Ectodermal cell (in vitro differentiated cells): ENCODE data around the gene ANO3.

Source experiments
- H3K27ac ChIP-seq: 2 replicates; pipeline ENCODE4 v1.7.0; 2013; ENCODE audit warnings: mild to moderate bottlenecking, low read depth, low read length; ENCODE audit not compliant: insufficient read depth, poor library complexity, severe bottlenecking
- H3K27me3 ChIP-seq: 2 replicates; pipeline ENCODE4 v1.7.0; 2013; ENCODE audit warnings: mild to moderate bottlenecking, low read length; ENCODE audit not compliant: insufficient read depth, control insufficient read depth, poor library complexity, severe bottlenecking
- H3K36me3 ChIP-seq: one replicate; pipeline ENCODE4 v1.7.0; 2013; ENCODE audit warnings: low read length; ENCODE audit not compliant: control insufficient read depth, insufficient read depth
- H3K4me1 ChIP-seq: one replicate; pipeline ENCODE4 v1.7.0; 2013; ENCODE audit warnings: low read length; ENCODE audit not compliant: control insufficient read depth, insufficient read depth
- H3K4me3 ChIP-seq: 2 replicates; pipeline ENCODE4 v1.7.0; 2013; ENCODE audit warnings: low read depth, low read length, control low read depth; ENCODE audit not compliant: insufficient read depth
- H3K9me3 ChIP-seq: 2 replicates; pipeline ENCODE4 v1.7.0; 2013; ENCODE audit warnings: mild to moderate bottlenecking, low read length, moderate library complexity; ENCODE audit not compliant: control insufficient read depth
- WGBS, 2 experiments: methylation state at CpG; one replicate each; pipeline ENCODE4 v1.1.7; 2013; ENCODE audit warnings: missing lambda C conversion rate in 2 of 2; 5-methylcytosine and 5-hydroxymethylcytosine counted together

The ANO3 gene

DNA sequence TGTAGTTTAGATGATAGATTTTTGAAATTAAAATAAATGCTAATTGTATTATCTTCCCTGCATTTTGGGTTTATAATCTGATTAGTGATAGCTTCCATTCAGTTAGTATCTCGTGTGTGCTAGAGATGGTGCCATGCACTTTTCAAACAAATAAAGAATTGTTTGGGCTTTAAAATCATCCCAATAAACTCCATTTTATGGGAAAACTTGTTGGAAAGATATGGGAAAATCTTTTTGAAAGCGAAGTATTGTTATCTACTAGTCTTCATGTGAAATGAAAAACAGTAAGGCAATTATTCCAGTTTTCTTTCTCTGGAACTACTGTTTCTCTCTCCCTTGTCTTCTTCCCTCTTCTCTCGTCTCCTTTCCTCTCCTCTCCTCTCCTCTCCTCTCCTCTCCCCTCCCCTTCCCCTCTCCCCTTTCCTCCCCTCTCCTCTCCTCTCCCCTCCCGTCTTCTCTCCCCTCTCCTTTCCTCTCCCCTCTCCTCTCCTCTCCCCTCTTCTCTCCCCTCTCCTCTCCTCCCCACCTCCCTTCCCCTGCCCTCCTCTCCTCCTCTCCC is 268.0 kb downstream of the ANO3 start:
- H3K9me3 ChIP-seq, result no peaks in the 10 kb centered on the region
- H3K27me3 ChIP-seq, result no peaks in the 10 kb centered on the region
- H3K36me3 ChIP-seq, result no peaks in the 10 kb centered on the region
- no peak overlapping the region for H3K27ac ChIP-seq
- H3K4me3 ChIP-seq, result no peak overlapping the region
- WGBS, 2 experiments, result 77 to 83% methylated on average over 1 to 3 of the region's 4 CpGs
- H3K4me1 ChIP-seq, result no peaks in the 10 kb centered on the region

DNA sequence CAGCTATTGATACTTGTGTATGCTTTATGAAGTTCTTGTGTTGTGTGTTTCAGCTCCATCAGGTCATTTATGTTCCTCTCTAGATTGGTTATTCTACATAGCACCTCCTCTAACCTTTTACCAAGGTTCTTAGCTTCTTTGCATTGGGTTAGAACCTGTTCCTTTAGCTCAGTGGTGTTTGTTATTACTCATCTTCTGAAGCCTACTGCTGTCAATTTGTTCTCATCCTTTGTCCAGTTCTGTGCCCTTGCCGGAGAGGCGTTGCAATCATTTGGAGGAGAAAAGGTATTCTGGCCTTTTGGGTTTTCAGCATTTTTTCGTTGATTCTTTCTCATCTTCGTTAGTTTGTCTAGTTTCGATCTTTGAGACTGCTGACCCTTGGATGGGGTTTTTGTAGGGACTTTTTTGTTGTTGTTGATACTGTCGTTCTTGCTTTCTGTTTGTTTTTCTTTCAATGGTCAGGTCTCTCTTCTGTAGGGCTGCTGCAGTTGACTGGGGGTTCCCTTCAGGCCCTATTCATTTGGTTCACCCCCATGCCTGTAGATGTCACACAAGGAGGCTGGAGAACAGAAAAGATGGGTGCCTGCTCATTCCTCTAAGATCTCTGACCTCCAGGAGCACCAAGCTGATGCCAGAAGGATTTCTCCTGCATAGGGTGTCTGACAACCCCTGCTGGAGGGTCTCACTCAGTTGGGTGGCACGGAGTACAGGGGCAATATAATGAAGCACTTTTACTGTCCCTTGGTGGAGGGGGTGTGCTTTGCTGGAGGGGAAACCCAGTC is 276.0 kb downstream of the ANO3 start:
- H3K27ac ChIP-seq, result no peak overlapping the region
- no peaks in the 10 kb centered on the region for H3K27me3 ChIP-seq
- WGBS, 2 experiments, result 95 to 97% methylated on average over 7 of the region's 7 CpGs
- H3K36me3 ChIP-seq, result no peaks in the 10 kb centered on the region
- H3K4me1 ChIP-seq, result no peaks in the 10 kb centered on the region
- no peak overlapping the region for H3K4me3 ChIP-seq
- no peaks in the 10 kb centered on the region for H3K9me3 ChIP-seq

DNA sequence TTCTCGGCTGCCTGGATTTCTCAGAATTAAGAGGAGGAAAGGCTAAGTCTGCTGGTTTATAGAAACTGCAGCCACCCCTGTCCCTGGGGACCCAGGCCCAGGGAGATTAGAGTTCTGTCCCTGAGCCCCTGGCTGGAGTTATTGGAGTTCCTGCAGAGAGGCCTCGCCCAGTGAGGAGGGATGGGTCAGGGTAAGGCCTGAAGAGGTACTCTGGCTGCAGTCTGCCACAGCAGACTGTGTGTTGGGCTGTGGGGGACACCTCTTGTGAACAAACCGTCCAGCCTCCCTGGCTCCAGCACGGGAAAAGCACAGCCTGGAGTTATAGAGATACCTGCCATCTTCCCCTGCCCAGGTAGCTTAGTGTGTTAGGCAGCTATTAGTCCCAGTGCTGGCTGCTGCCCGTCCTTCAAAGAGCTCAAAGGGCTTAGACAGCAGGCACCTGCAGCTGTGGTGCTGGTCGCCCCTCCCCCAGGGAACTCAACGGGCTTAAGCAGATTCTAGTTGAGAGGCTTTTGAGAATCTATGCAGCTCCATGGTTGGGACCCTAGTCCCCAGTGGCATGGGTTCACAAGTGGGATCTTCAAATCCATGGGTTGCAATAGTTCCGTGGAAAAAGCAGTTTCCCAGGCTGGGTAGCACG is 276.7 kb downstream of the ANO3 start:
- WGBS, 2 experiments, result 85% methylated on average over 9 of the region's 9 CpGs
- Histone ChIP-seq H3K4me1 (no peaks in the 10 kb centered on the region), H3K27ac (no peak overlapping the region), H3K9me3 (no peaks in the 10 kb centered on the region), H3K4me3 (no peak overlapping the region), H3K27me3 (no peaks in the 10 kb centered on the region), H3K36me3 (no peaks in the 10 kb centered on the region)

GRCh38 chr11:26613759-26614158 is 281.8 kb downstream of the ANO3 start:
- WGBS, 2 experiments, result 94 to 96% methylated on average over 2 of the region's 2 CpGs
- Histone ChIP-seq H3K27ac (no peak overlapping the region), H3K9me3 (no peaks in the 10 kb centered on the region), H3K36me3 (no peaks in the 10 kb centered on the region), H3K4me1 (no peaks in the 10 kb centered on the region), H3K27me3 (no peaks in the 10 kb centered on the region), H3K4me3 (no peak overlapping the region)

DNA sequence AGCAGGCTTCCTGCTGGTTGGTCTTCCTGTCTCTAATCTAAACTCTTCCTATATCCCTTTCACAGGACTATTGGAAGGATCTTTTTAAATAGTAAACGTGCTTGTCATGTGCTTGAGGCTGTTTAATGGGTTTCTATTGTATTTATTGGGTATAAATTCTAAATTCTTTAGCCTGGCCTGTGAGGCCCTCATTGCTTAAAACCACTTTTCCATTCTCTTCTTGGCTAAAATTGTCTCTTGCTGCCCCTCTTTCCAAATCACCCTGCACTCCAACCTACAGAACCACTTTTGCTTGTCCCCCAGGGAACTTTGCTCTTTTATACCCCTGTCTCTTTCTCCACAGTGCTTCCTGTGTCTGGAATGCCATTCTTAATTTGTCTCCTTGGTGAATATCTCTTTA is 286.5 kb downstream of the ANO3 start:
- Histone ChIP-seq H3K36me3 (no peaks in the 10 kb centered on the region), H3K9me3 (no peaks in the 10 kb centered on the region), H3K4me1 (no peaks in the 10 kb centered on the region), H3K27me3 (no peaks in the 10 kb centered on the region), H3K27ac (no peak overlapping the region), H3K4me3 (no peak overlapping the region)
- 63% methylated on average over 1 of the region's 1 CpG; no CpG with 5 or more reads in 1 of the 2 experiments for WGBS, 2 experiments

GRCh38 chr11:26620282-26621045 is 288.5 kb downstream of the ANO3 start:
- Histone ChIP-seq H3K9me3 (no peaks in the 10 kb centered on the region), H3K36me3 (no peaks in the 10 kb centered on the region), H3K27ac (no peak overlapping the region), H3K4me1 (no peaks in the 10 kb centered on the region), H3K4me3 (no peak overlapping the region), H3K27me3 (no peaks in the 10 kb centered on the region)
- WGBS, 2 experiments, result 87 to 100% methylated on average over 1 of the region's 1 CpG

DNA sequence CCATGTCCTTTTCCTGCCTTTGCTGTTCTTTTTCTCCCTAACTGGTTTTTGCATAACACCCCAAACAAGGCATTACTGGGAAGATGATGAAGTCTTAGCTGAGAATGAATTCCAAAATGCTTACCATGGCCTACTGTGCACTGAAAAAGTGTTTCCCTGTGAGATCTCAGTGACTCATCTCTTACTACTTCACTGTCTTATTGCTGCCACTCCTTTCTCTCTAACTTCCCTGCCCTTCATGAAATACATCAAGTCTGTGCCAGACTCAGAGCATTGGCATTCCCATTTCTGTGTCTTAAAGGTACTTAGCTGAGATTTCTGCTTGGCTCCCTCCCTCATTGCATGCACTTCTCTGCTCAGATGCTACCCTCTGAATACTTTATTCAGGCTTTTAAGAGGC is 289.2 kb downstream of the ANO3 start:
- Histone ChIP-seq H3K4me3 (no peak overlapping the region), H3K9me3 (no peaks in the 10 kb centered on the region), H3K36me3 (no peaks in the 10 kb centered on the region), H3K27ac (no peak overlapping the region), H3K27me3 (no peaks in the 10 kb centered on the region), H3K4me1 (no peaks in the 10 kb centered on the region)

DNA sequence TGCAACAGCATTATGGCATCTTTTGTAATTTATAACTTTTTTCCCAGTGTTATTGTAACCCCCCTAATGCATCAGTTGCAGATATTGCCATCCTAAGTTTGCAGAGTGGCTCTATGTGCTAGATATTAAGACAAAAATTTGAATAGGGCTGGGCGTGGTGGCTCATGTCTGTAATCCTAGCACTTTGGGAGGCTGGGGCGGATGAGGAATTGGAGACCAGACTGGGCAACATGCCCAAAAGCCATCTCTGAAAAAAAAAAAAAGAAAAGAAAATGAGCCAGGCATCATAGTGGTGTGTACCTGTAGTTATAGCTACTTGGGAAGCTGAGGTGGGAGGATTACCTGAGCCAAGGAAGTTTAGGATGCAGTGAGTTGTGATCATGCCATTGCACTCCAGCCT is 290.3 kb downstream of the ANO3 start:
- Histone ChIP-seq H3K27ac (no peak overlapping the region), H3K36me3 (no peaks in the 10 kb centered on the region), H3K27me3 (no peaks in the 10 kb centered on the region), H3K4me1 (no peaks in the 10 kb centered on the region), H3K9me3 (no peaks in the 10 kb centered on the region), H3K4me3 (no peak overlapping the region)
- WGBS, 2 experiments, result 90 to 96% methylated on average over 2 of the region's 2 CpGs

- Histone ChIP-seq H3K4me3 (no peak overlapping the region), H3K27ac (no peak overlapping the region), H3K9me3 (no peaks in the 10 kb centered on the region), H3K4me1 (no peaks in the 10 kb centered on the region), H3K36me3 (no peaks in the 10 kb centered on the region), H3K27me3 (no peaks in the 10 kb centered on the region)
- no CpG with 5 or more reads among the region's 2 CpGs for WGBS, 2 experiments
Measured at GRCh38 chr11:26623076-26623659, 291.2 kb downstream of the ANO3 start.

DNA sequence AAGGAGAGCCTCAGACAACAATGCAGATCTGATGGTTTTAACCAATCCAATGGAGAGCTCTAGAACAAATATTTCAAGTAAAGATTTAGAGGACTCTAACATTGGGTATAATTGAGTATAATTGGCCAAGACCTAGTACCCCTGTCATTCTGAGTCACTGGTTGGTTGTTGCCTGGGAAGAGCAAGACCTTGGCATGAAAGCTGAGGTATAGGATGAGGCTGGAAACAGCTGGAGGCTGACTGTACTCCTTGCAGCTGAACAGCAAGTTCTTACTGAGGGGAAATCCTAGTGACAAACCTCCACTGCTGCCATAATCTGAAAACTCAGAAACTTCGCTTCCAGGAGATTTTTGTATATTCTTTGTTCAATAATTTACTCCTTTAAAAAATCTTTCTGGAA is 294.4 kb downstream of the ANO3 start:
- Histone ChIP-seq H3K27ac (no peak overlapping the region), H3K9me3 (no peaks in the 10 kb centered on the region), H3K36me3 (no peaks in the 10 kb centered on the region), H3K4me1 (no peaks in the 10 kb centered on the region), H3K4me3 (no peak overlapping the region), H3K27me3 (no peaks in the 10 kb centered on the region)
- 88 to 100% methylated on average over 1 of the region's 1 CpG for WGBS, 2 experiments
